ENCODE results near the gene ZC3H14. TPM values are rescaled to one million over a fixed set of nuclear protein-coding genes. Genes with fewer than 3 reads are reported as not detected.

The ZC3H14 gene
- total RNA-seq, 1 experiment from 2014 or later: 78.0 TPM

GRCh38 chr14:88660056-88660455 is 97.2 kb downstream of the ZC3H14 start:
- Histone ChIP-seq H3K4me1 (no peaks in the 10 kb centered on the region), H3K27ac (no peak overlapping the region), H3K27me3 (no peaks in the 10 kb centered on the region), H3K4me3 (no peak overlapping the region), H3K36me3 (no peaks in the 10 kb centered on the region), H3K9me3 (replicated peaks) (no peaks in the 10 kb centered on the region)
- no peak for DNase-seq

- Histone ChIP-seq H3K27ac (no peak overlapping the region), H3K36me3 (no peaks in the 10 kb centered on the region), H3K27me3 (no peaks in the 10 kb centered on the region), H3K4me3 (no peak overlapping the region), H3K9me3 (replicated peaks) (no peaks in the 10 kb centered on the region), H3K4me1 (no peaks in the 10 kb centered on the region)
- peak; percentile 48 to 83 for DNase-seq
Measured at GRCh38 chr14:88667555-88668273, 104.9 kb downstream of the ZC3H14 start.

- DNase-seq: no peak
Measured at GRCh38 chr14:88668448-88669116, 105.7 kb downstream of the ZC3H14 start.

GRCh38 chr14:88669346-88669745 is 106.5 kb downstream of the ZC3H14 start:
- no peaks in the 10 kb centered on the region for H3K4me1 ChIP-seq
- no peaks in the 10 kb centered on the region for H3K9me3 ChIP-seq (replicated peaks)
- no peaks in the 10 kb centered on the region for H3K27me3 ChIP-seq
- H3K27ac ChIP-seq: no peak overlapping the region
- DNase-seq: no peak
- H3K4me3 ChIP-seq: no peak overlapping the region
- no peaks in the 10 kb centered on the region for H3K36me3 ChIP-seq

More at GRCh38 chr14:88668448-88669116, 105.7 kb downstream of the ZC3H14 start:
- Histone ChIP-seq H3K9me3 (replicated peaks) (no peaks in the 10 kb centered on the region), H3K4me1 (no peaks in the 10 kb centered on the region), H3K27ac (no peak overlapping the region), H3K4me3 (no peak overlapping the region), H3K36me3 (no peaks in the 10 kb centered on the region), H3K27me3 (no peaks in the 10 kb centered on the region)

Other genes starting within 250 kb of the ZC3H14 start
- 0.12 and 0.13 TPM in 2 replicates for gene KCNK10, start 239.8 kb upstream of the ZC3H14 start, total RNA-seq (2014; rRNA removed; shearing (Covaris generic))
- gene SPATA7, start 177.4 kb upstream of the ZC3H14 start, total RNA-seq (2014; rRNA removed; shearing (Covaris generic)): 5.2 and 6.0 TPM in 2 replicates
- 12.6 and 13.7 TPM in 2 replicates for gene PTPN21, start 8.0 kb upstream of the ZC3H14 start, total RNA-seq (2014; rRNA removed; shearing (Covaris generic))
- 0.03 and 0.06 TPM in 2 replicates for gene EML5, start 229.9 kb downstream of the ZC3H14 start, total RNA-seq (2014; rRNA removed; shearing (Covaris generic))

All from SJCRH30 (cell line).